PFSK-1 (cell line): Measurements from ENCODE around the gene RAB31.

Experiments
- FOXP2 ChIP-seq: optimal IDR thresholded peaks from 2 replicates; pipeline ENCODE3; 2011; ENCODE audit warnings: borderline replicate concordance, control low read depth, inconsistent platforms; ENCODE audit not compliant: insufficient read depth; ENCODE audit errors: extremely low read length, extremely low read depth
- POLR2AphosphoS5 ChIP-seq: IDR thresholded peaks from 2 replicates; pipeline ENCODE4 v1.6.1; 2012; ENCODE audit warnings: low read depth, mild to moderate bottlenecking, control low read depth, low read length, moderate library complexity
- REST ChIP-seq, 2 experiments: IDR thresholded peaks; 2 replicates each; pipeline versions ENCODE4 v1.6.1 to v1.8.0; 2011 to 2012; ENCODE audit warnings: low read depth in 2 of 2, low read length in 2 of 2, control low read depth in 1 of 2, inconsistent platforms in 1 of 2, mild to moderate bottlenecking in 1 of 2, moderate library complexity in 1 of 2; ENCODE audit not compliant: insufficient read depth in 1 of 2
- SIN3A ChIP-seq: IDR thresholded peaks from 2 replicates; pipeline ENCODE4 v1.6.1; 2012; ENCODE audit warnings: mild to moderate bottlenecking, low read length, moderate library complexity, borderline replicate concordance; ENCODE audit not compliant: insufficient read depth
- TAF1 ChIP-seq: IDR thresholded peaks from 2 replicates; pipeline ENCODE4 v1.6.1; 2012; ENCODE audit warnings: low read length, control low read depth, borderline replicate concordance; ENCODE audit not compliant: insufficient read depth

The RAB31 gene

GRCh38 chr18:9851511-9851910 lies 143.4 kb downstream of the RAB31 start:
- TF ChIP-seq REST (IDR thresholded peaks at IDR 0.05; ENCODE audit: insufficient read depth in 1 of 2, low read depth in 2 of 2, low read length in 2 of 2), result no peak
- no peak for TF ChIP-seq SIN3A
- no peak for TF ChIP-seq TAF1
- no peak for TF ChIP-seq FOXP2
- no peak for TF ChIP-seq POLR2AphosphoS5

GRCh38 chr18:9852266-9853081 lies 144.4 kb downstream of the RAB31 start:
- TF ChIP-seq FOXP2 (no peak), POLR2AphosphoS5 (no peak), REST (IDR thresholded peaks at IDR 0.05; ENCODE audit: insufficient read depth in 1 of 2, low read depth in 2 of 2, low read length in 2 of 2) (no peak), TAF1 (no peak), SIN3A (no peak)

GRCh38 chr18:9854801-9855676 lies 146.9 kb downstream of the RAB31 start:
- TF ChIP-seq TAF1 (no peak), POLR2AphosphoS5 (no peak), SIN3A (no peak), FOXP2 (no peak), REST (IDR thresholded peaks at IDR 0.05; ENCODE audit: insufficient read depth in 1 of 2, low read depth in 2 of 2, low read length in 2 of 2) (no peak)

- TF ChIP-seq POLR2AphosphoS5 (no peak), SIN3A (no peak), TAF1 (no peak), FOXP2 (no peak), REST (IDR thresholded peaks at IDR 0.05; ENCODE audit: insufficient read depth in 1 of 2, low read depth in 2 of 2, low read length in 2 of 2) (no peak)
Observed at GRCh38 chr18:9855681-9856080, 147.6 kb downstream of the RAB31 start.
